Natural killer cell (primary cell): ENCODE data around the gene TPP2. TPM values are rescaled to one million over a fixed set of nuclear protein-coding genes. Genes with fewer than 3 reads are reported as not detected.

Source experiments
- ATAC-seq, 3 donors: fragments of 150-1000 bp in 2 of 3; fragments of 200-7000 bp in 1 of 3; cut with Tn5 transposase; 1 replicate in 1 of 3; 2 replicates in 2 of 3; pipeline ENCODE4 v1.10.0; 2021; ENCODE audit warnings: mild to moderate bottlenecking in 2 of 3, moderate library complexity in 2 of 3
- DNase-seq, 2 donors: peaks; one replicate each; pipeline versions ENCODE4 v3.0.0 to v3.0.0-alpha.2; 2013 to 2021; ENCODE audit warnings: mixed read lengths in 1 of 2
- H3K27ac ChIP-seq: one replicate; pipeline ENCODE4 v1.5.1; 2013; ENCODE audit warnings: mild to moderate bottlenecking, low read length
- H3K27me3 ChIP-seq: one replicate; pipeline ENCODE4 v1.6.1; 2013; ENCODE audit warnings: low read length; ENCODE audit not compliant: control insufficient read depth, insufficient read depth
- H3K36me3 ChIP-seq: one replicate; pipeline ENCODE4 v1.6.1; 2013; ENCODE audit warnings: low read length; ENCODE audit not compliant: control insufficient read depth, insufficient read depth
- H3K4me1 ChIP-seq: one replicate; pipeline ENCODE4 v1.6.1; 2013; ENCODE audit warnings: low read length; ENCODE audit not compliant: control insufficient read depth, insufficient read depth
- H3K4me3 ChIP-seq: one replicate; pipeline ENCODE4 v1.5.1; 2013; ENCODE audit warnings: low read length
- H3K9me3 ChIP-seq: one replicate; pipeline ENCODE4 v1.6.1; 2013; ENCODE audit warnings: low read length; ENCODE audit not compliant: control insufficient read depth, insufficient read depth
- H3K27ac Mint-ChIP-seq, 2 donors: one replicate each; pipeline ENCODE4 v1.8.0; 2022; ENCODE audit warnings: mild to moderate bottlenecking in 2 of 2, mixed read lengths in 2 of 2, moderate library complexity in 1 of 2
- H3K27me3 Mint-ChIP-seq, 2 donors: one replicate each; pipeline ENCODE4 v1.8.0; 2022; ENCODE audit warnings: low read depth in 2 of 2, mixed read lengths in 2 of 2
- H3K36me3 Mint-ChIP-seq: one replicate; pipeline ENCODE4 v1.8.0; 2022; ENCODE audit warnings: mixed read lengths
- H3K4me1 Mint-ChIP-seq, 2 donors: one replicate each; pipeline ENCODE4 v1.8.0; 2022; ENCODE audit warnings: mixed read lengths in 2 of 2
- H3K4me3 Mint-ChIP-seq: one replicate; pipeline ENCODE4 v1.8.0; 2022; ENCODE audit warnings: mild to moderate bottlenecking, moderate library complexity, mixed read lengths
- H3K9me3 Mint-ChIP-seq, 2 donors: one replicate each; pipeline ENCODE4 v1.8.0; 2022; ENCODE audit warnings: mixed read lengths in 2 of 2
- CTCF ChIP-seq: fragments of 200-600 bp; IDR thresholded peaks from one replicate; pipeline ENCODE4 v1.8.0; 2022; ENCODE audit warnings: antibody characterized with exemption
- WGBS: methylation state at CpG from one replicate; pipeline ENCODE4 v1.1.7; 2013; ENCODE audit warnings: missing lambda C conversion rate; ENCODE audit not compliant: insufficient coverage; 5-methylcytosine and 5-hydroxymethylcytosine counted together
- intact Hi-C: fragments of 100-400 bp; cut with micrococcal nuclease; formaldehyde crosslinking; loops from one replicate; pipeline ENCODE4 v1.14.2; 2022
- total RNA-seq, 4 donors: library from RNA; stranded (reverse); fragments of 120-200 nt in 1 of 4; gene quantifications; one replicate each; pipeline versions ENCODE4 v1.2.3 to v1.2.4, GENCODE V29; 2013 to 2022

Gene TPP2
- total RNA-seq, 3 donors from 2014 or later (not counting 1 experiment from before 2014, with no cell fraction given), result 128 to 147 (median 136) TPM

DNA sequence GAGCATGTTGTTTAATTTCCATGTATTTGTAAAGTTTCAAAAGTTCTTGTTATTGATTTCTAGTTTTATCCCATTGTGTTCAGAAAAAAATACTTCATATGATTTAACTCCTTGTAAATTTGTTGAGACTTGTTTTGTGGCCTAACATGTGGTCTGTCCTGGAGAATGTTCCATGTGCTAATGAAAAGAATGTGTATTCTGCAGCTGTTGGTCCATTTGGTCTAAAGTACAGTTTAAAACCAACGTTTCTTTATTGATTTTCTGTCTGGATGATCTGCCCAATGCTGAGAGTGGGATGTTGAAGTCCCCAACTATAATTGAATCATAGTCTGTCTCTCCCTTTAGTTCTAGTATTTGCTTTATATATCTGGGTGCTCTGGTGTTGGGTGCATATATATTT, 34.9 kb upstream of the TPP2 start:
- no peaks in the 10 kb centered on the region for H3K9me3 Mint-ChIP-seq
- H3K4me3 Mint-ChIP-seq, result no peak overlapping the region
- WGBS, result 40% methylated on average over 1 of the region's 1 CpG
- H3K27ac Mint-ChIP-seq, result no peak overlapping the region
- Histone ChIP-seq H3K4me3 (no peak overlapping the region), H3K27me3 (peaks cover 10% of the 10 kb centered on the region), H3K4me1 (no peaks in the 10 kb centered on the region), H3K9me3 (no peaks in the 10 kb centered on the region), H3K27ac (no peak overlapping the region), H3K36me3 (no peaks in the 10 kb centered on the region)
- intact Hi-C loops, result no loop called here
- DNase-seq, result no peak
- ATAC-seq, result no peak
- TF ChIP-seq CTCF, result no peak
- H3K27me3 Mint-ChIP-seq, result peaks cover 16 to 24% of the 10 kb centered on the region in 2 donors
- H3K4me1 Mint-ChIP-seq, result no peaks in the 10 kb centered on the region
- H3K36me3 Mint-ChIP-seq, result no peaks in the 10 kb centered on the region

DNA sequence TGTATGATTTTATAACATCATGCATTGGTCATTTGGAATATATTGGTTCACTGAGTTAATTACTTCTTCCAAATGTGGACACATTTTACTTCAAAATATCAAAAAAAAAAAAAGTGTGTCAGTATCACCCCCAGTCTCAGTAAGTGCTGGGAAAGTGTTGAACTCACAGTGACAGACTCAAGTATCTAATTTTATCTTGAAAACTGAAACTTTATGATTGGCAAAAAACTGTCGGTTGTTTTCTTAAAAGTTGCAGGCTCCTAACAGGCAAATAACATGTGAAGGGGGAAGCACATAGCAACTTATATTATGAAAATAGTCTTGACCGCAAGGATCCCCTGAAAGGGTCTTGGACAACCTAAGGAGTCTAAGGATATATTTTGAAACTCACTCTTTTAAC, 33.5 kb upstream of the TPP2 start:
- Mint-ChIP-seq H3K27me3 (peaks cover 20 to 36% of the 10 kb centered on the region in 2 donors), H3K4me3 (no peak overlapping the region), H3K4me1 (no peaks in the 10 kb centered on the region), H3K36me3 (no peaks in the 10 kb centered on the region), H3K27ac (no peak overlapping the region), H3K9me3 (no peaks in the 10 kb centered on the region)
- Histone ChIP-seq H3K4me1 (no peaks in the 10 kb centered on the region), H3K4me3 (no peak overlapping the region), H3K9me3 (no peaks in the 10 kb centered on the region), H3K27me3 (peaks cover 10% of the 10 kb centered on the region), H3K27ac (no peak overlapping the region), H3K36me3 (no peaks in the 10 kb centered on the region)
- intact Hi-C loops, result no loop called here
- DNase-seq, result no peak
- WGBS, result 86% methylated on average over 1 of the region's 2 CpGs
- ATAC-seq, result no peak
- no peak for TF ChIP-seq CTCF

- peaks cover 10% of the 10 kb centered on the region for H3K27me3 ChIP-seq
- no peak for DNase-seq
- Mint-ChIP-seq H3K36me3 (no peaks in the 10 kb centered on the region), H3K9me3 (no peaks in the 10 kb centered on the region), H3K27me3 (peaks cover 20 to 36% of the 10 kb centered on the region in 2 donors), H3K4me1 (no peaks in the 10 kb centered on the region), H3K27ac (no peak overlapping the region), H3K4me3 (no peak overlapping the region)
- no peak overlapping the region for H3K4me3 ChIP-seq
- H3K27ac ChIP-seq, result no peak overlapping the region
- 88% methylated on average over 4 of the region's 4 CpGs for WGBS
- no peaks in the 10 kb centered on the region for H3K9me3 ChIP-seq
- no peaks in the 10 kb centered on the region for H3K4me1 ChIP-seq
- ATAC-seq, result no peak
- H3K36me3 ChIP-seq, result no peaks in the 10 kb centered on the region
- intact Hi-C loops, result no loop called here
- TF ChIP-seq CTCF, result no peak
These were observed 32.2 kb upstream of the TPP2 start for GRCh38 chr13:102564564-102564963.

- intact Hi-C loops, result no loop called here
These were observed 30.3 kb upstream of the TPP2 start for GRCh38 chr13:102566513-102566912.

More at GRCh38 chr13:102566513-102566912, 30.3 kb upstream of the TPP2 start:
- no peak overlapping the region for H3K4me3 Mint-ChIP-seq
- peaks cover 10% of the 10 kb centered on the region for H3K27me3 ChIP-seq
- ATAC-seq (no peak), DNase-seq (no peak)
- WGBS, result no CpG with 5 or more reads among the region's 1 CpG
- H3K27ac ChIP-seq, result no peak overlapping the region
- H3K27me3 Mint-ChIP-seq, result peaks cover 27 to 44% of the 10 kb centered on the region in 2 donors
- no peaks in the 10 kb centered on the region for H3K9me3 Mint-ChIP-seq
- no peak for TF ChIP-seq CTCF
- H3K27ac Mint-ChIP-seq, result no peak overlapping the region
- H3K36me3 ChIP-seq, result no peaks in the 10 kb centered on the region
- no peaks in the 10 kb centered on the region for H3K36me3 Mint-ChIP-seq
- no peaks in the 10 kb centered on the region for H3K4me1 Mint-ChIP-seq
- no peak overlapping the region for H3K4me3 ChIP-seq
- no peaks in the 10 kb centered on the region for H3K9me3 ChIP-seq
- H3K4me1 ChIP-seq, result no peaks in the 10 kb centered on the region
